ENCODE results near the gene PYGB.
A peak's percentile ranks its signal among the peaks of the same experiment; 100 is the strongest.
"Not testable (repeated sequence)": the region's sequence is repeated elsewhere in the genome, so short reads cannot be mapped to it uniquely, and the experiment has no call there.

Gene PYGB

GRCh38 chr20:25229486-25230165 is 18.3 kb upstream of the PYGB start:
- no peak for DNase-seq (ENCODE audit: low read depth in 1 of 2, low spot score in 1 of 2)

- no peak for DNase-seq (ENCODE audit: low read depth in 1 of 2, low spot score in 1 of 2)
Measured at GRCh38 chr20:25230166-25230831, 17.6 kb upstream of the PYGB start.

GRCh38 chr20:25233016-25233772 is 14.7 kb upstream of the PYGB start:
- no peak for DNase-seq (ENCODE audit: low read depth in 1 of 2, low spot score in 1 of 2)

DNA sequence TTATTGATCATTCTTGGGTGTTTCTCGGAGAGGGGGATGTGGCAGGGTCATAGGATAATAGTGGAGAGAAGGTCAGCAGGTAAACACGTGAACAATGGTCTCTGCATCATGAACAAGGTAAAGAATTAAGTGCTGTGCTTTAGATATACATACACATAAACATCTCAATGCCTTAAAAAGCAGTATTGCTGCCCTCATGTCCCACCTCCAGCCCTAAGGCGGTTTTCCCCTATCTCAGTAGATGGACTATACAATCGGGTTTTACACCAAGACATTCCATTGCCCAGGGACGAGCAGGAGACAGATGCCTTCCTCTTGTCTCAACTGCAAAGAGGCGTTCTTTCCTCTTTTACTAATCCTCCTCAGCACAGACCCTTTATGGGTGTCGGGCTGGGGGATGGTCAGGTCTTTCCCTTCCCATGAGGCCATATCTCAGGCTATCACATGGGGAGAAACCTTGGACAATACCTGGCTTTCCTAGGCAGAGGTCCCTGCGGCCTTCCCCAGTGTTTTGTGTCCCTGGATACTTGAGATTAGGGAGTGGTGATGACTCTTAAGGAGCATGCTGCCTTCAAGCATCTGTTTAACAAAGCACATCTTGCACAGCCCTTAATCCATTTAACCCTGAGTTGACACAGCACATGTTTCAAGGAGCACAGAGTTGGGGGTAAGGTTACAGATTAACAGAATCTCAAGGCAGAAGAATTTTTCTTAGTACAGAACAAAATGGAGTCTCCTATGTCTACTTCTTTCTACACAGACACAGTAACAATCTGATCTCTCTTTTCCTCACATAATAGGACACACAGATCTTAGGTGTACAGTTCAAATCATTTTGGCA is 13.7 kb upstream of the PYGB start:
- DNase-seq (ENCODE audit: low read depth in 1 of 2, low spot score in 1 of 2): not testable (repeated sequence)

DNA sequence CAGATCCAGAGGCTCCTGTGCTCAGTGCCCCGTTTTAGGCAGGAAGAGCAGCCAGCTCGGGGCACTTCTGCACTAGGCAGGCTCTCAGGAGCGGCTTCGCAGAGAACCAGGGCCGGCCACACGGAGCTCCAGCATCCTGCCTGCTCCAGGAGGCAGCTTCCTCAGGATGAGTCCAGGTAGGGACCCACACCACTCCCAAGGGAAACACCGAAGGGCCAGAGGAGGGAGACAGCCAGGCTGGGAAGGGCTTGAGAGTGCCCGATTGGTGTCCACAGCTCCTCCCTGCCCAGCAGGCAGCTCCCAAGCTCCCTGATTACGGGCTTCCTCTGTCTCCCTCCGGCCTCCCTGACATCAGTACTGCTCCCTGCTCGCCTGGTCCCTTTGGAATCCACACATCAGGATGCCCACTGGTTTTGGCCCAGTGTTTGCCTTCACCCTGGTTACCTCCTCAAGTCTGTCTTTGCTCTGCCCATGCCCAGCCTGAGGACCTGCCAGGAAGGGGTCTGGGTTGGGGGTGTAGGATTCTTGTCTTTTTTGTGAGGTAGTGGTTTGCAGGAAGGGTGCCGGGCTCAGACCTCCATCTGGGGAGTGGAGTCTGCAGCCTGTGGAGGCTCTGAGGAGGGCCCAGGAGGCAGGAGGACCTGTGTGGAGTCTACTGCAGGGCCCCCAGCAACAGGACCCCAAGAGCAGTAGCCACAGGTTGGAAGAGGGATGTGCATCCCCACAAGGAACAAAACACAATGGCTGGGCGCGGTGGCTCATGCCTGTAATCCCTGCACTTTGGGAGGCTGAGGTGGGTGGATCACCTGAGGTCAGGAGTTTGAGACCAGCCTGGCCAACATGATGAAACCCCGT is 11.2 kb upstream of the PYGB start:
- DNase-seq (ENCODE audit: low read depth in 1 of 2, low spot score in 1 of 2): no peak

DNA sequence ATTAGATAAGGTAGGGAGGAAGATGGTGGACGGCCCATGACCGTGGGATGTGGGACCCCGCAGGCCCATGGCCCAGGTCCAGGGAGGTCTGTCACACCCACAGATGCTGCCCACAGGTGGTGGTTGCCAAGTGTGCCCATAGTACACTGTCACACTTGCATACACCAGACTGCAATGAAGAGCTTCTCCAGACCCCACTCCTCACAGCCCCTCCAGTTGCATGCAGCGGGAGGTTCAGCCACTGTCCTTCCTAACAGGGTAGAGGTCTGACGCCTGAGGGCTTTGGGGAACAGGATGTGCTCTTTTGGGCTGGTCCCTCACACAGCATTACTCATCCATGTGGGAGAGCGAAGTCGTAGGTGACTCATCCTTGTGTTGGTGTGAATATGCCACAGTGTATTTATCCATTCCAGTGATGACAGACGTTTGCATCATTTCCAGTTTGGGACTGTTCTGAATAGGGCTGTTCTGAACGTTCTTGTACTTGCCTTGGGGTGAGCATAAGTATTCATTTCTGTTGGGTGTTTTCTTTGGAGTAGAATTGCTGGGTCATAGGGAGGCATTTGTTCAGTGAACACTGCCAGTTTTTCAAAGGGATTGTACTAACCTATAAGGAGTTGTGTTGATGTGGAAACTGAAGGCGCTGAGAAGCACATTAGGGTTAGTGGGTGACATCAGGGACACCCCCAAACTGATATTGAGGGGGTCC is 10.1 kb upstream of the PYGB start:
- peak in 1 of 2 donors; percentile 10 for DNase-seq (ENCODE audit: low read depth in 1 of 2, low spot score in 1 of 2)

- no peak for DNase-seq (ENCODE audit: low read depth in 1 of 2, low spot score in 1 of 2)
Measured at GRCh38 chr20:25238319-25239037, 9.4 kb upstream of the PYGB start.

- no peak for DNase-seq (ENCODE audit: low read depth in 1 of 2, low spot score in 1 of 2)
Measured at GRCh38 chr20:25239387-25240370, 8.2 kb upstream of the PYGB start.

DNA sequence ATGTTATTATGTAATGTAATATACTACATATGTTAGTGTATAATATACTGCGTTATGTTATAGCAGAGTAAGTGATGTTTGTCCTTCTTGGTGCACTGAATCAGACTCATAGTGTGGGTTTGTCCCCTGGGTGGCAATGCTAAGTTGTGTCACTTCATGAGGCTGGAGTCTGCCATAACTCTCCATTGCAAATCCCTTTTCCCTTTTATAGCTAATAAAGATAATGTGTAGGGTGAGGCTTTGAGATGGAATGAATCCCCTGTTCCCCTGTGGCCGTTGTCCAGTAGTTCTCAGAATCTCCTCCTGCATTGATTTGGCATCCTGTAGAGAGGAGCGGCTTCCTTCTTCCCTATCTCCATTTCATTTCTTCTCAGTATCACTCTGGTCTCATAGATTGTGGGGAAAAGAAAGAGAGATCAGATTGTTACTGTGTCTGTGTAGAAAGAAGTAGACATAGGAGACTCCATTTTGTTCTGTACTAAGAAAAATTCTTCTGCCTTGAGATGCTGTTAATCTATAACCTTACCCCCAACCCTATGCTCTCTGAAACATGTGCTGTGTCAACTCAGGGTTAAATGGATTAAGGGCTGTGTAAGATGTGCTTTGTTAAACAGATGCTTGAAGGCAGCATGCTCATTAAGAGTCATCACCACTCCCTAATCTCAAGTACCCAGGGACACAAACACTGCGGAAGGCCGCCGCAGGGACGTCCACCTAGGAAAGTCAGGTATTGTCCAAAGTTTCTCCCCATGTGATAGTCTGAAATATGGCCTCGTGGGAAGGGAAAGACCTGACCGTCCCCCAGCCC is 6.8 kb upstream of the PYGB start:
- DNase-seq (ENCODE audit: low read depth in 1 of 2, low spot score in 1 of 2): not testable (repeated sequence)

DNA sequence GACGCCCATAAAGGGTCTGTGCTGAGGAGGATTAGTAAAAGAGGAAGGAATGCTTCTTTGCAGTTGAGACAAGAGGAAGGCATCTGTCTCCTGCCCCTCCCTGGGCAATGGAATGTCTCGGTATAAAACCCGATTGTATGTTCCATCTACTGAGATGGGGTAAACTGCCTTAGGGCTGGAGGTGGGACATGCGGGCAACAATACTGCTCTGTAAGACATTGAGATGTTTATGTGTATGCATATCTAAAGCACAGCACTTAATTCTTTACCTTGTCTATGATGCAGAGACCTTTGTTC is 6.3 kb upstream of the PYGB start:
- DNase-seq (ENCODE audit: low read depth in 1 of 2, low spot score in 1 of 2): not testable (repeated sequence)

DNA sequence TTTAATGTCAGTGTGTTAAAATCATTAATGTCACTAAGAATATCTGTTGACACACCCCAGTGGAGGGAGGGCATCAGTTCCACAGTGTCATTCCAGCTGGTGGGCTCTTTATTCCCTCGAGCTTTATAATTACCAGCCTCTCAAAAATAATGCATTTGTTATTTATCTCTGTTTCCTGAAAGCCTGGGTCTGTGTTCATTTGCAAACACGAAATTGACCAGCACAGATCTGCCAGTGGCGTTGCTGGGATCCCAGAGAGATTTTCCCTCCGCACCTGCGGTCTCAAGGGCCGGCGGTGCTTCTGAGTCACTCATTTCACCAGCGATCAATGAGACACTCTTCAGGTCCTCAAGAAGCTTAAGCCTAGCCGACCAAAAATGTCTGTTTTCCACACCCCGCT is 5.7 kb upstream of the PYGB start:
- no peak for DNase-seq (ENCODE audit: low read depth in 1 of 2, low spot score in 1 of 2)

DNA sequence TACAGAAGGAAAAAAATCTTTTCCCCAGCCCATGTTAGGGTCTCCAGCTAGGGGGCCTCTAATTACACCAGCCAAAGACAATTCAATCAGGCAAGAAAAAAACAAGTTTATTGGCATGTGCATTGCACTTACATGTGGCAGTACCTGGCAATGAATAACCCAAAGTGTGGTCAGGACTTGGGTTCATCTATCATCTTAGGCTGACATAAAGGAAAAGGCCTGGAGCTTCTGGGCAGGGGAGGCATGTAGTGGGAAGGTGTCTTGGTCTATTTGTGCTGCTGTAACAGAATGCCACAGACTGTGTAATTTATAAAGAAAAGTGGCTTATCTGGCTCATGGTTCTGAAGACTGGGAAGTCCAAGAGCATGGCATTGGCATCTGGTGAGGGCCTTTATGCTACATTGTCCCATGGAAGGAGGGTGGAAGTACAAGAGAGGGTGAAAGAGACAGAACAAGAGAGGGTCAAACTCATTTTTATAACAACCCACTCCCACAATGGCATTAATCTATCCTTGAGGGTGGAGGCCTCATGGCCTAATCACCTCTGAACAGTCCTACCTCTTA is 4.4 kb upstream of the PYGB start:
- DNase-seq (ENCODE audit: low read depth in 1 of 2, low spot score in 1 of 2): no peak

DNA sequence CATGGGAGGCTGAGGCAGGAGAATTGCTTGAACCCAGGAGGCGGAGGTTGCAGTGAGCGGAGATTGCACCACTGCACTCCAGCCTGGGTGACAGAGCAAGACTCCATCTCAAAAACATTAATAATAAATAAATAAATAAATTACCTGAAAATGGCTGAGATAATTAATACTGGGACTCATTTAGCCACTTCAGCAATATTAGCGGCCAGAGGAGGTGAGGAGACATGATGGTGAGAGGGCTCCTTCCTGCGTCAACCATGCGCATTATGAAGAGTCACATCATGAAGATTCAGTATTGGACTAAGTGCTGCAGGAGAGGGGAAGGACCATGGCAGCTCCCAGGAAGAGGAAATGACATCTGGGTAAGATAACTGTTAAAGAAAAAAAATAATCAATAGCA is 2.9 kb upstream of the PYGB start:
- DNase-seq (ENCODE audit: low read depth in 1 of 2, low spot score in 1 of 2): no peak

DNA sequence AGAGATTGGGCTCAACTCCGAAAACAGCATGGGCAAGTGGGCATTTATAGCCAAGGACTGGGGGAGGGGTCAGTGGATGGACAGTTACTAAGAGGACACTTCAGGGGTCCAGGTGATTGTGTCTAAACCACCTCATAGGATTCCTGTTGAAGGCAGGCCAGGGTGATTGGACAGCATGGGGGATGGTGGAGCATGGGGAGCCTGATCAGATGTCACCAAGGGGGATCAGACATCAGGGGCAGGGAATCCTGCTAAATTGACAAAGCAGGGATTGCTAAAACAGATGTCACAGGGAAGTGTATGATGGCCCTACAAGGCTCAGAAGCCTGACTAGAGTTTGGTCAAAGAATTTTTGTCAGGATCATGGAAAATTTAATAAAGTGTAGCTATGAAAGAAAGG is 2.4 kb upstream of the PYGB start:
- no peak for DNase-seq (ENCODE audit: low read depth in 1 of 2, low spot score in 1 of 2)

DNA sequence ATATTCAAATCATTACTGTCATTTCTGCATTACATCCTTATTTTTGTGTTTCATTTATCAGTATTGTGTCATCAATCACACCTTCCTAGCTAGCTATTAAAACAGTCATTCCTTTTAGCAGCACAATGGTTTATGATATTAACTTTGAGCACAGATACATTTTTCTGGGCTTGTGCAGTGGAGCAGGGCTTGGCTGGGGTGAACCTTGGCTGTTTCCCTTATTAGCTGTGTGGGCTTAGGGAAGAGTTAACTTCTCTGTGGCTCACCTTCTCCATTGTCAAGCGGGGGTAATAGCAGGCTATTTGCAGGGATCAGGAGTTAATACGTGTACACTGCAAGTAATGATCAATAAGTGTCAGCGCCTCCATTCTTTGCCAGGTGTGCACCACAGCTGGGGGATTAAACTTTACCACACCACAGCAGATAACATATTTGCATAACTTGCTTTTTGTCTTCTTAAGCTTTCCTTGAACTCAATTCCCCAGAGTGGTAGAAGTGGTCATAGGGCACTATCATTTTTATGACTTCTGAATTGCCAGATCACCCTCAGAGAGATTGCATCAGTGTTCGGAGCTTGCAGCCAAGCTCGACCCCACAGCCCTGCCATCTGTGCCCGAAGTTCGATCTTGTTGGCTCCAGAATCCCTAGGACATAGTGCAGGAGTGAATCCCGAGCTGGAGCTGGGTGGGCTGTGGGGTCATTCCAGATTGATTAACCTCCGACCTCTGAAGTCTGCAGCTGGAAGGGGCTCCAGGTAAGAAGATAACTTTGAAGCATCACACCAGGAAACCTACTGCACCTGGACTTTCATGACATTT is 1.5 kb upstream of the PYGB start:
- no peak for DNase-seq (ENCODE audit: low read depth in 1 of 2, low spot score in 1 of 2)

DNA sequence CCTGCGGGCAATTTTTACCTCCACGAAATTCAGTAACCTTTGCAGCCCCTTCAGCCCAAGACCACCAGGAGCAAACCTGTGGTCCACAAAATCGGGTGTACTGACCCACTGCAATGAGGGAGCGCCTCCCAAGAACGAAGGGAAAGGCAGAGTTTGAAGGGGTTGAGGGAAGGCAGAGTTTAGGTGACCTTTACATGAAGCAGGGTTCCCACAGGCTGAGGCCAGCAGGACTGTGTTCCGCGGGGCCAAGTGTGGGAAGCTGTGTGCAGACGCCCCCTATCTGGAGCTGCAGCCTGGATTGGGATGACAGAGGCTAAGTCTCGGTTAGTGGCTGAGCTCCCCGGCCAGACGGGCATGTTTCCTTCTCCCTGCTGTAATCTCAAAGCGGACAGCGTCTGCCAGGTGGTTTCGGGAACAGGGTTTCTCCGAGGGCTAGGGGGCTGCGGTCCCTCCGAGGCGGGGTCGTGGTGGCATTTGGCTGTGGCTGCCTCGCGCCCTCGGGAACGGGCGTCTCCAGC is 826 bp upstream of the PYGB start:
- DNase-seq (ENCODE audit: low read depth in 1 of 2, low spot score in 1 of 2): no peak
